ENCODE data around the gene C5AR2.

The C5AR2 gene

GRCh38 chr19:47371261-47371660 is 39.3 kb downstream of the C5AR2 start:
- ChIA-PET POLR2A (no interaction called here), CTCF (interaction anchor here (2.8 kb wide), 1 partner anchor 20 kb away, joined by 14 read pairs; no protein-coding TSS in a partner anchor)
- no peak for TF ChIP-seq CTCF (IDR thresholded peaks at IDR 0.05; ENCODE audit: control extremely low read depth, extremely low read depth, low read depth, missing control alignments)
- DNase-seq (ENCODE audit: extremely low spot score), result no peak

DNA sequence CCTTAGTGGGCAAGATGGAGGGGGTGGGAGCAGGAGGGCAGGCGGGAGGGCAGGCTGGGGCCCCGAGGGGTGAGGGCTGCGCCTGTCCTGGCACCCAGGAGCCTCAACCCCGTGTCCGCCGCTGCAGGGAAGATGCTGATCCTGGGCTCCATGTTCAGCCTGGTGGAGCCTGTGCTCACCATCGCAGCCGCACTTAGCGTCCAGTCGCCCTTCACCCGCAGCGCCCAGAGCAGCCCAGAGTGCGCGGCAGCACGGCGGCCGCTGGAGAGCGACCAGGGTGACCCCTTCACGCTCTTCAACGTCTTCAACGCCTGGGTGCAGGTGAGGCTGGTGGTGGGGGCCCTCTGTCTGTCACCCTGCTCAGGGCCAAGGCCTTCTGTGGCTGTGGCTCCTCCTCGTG is 40.6 kb downstream of the C5AR2 start:
- DNase-seq (ENCODE audit: extremely low spot score), result no peak
- no peak for TF ChIP-seq CTCF (IDR thresholded peaks at IDR 0.05; ENCODE audit: control extremely low read depth, extremely low read depth, low read depth, missing control alignments)
- CTCF ChIA-PET, result no interaction called here
- POLR2A ChIA-PET, result no interaction called here

- TF ChIP-seq CTCF (IDR thresholded peaks at IDR 0.05; ENCODE audit: control extremely low read depth, extremely low read depth, low read depth, missing control alignments), result no peak
- CTCF ChIA-PET, result interaction anchor here (0.8 kb wide), 1 partner anchor 25 kb away, joined by 5 read pairs; the partner anchor contains the start of gene DHX34
- POLR2A ChIA-PET, result no interaction called here
- DNase-seq (ENCODE audit: extremely low spot score), result no peak
Observed at GRCh38 chr19:47373246-47374240, 41.6 kb downstream of the C5AR2 start.

GRCh38 chr19:47374876-47375693 is 43.1 kb downstream of the C5AR2 start:
- TF ChIP-seq CTCF (IDR thresholded peaks at IDR 0.05; ENCODE audit: control extremely low read depth, extremely low read depth, low read depth, missing control alignments), result no peak
- DNase-seq (ENCODE audit: extremely low spot score), result no peak
- POLR2A ChIA-PET, result no interaction called here
- CTCF ChIA-PET, result no interaction called here

- ChIA-PET POLR2A (no interaction called here), CTCF (no interaction called here)
- TF ChIP-seq CTCF (IDR thresholded peaks at IDR 0.05; ENCODE audit: control extremely low read depth, extremely low read depth, low read depth, missing control alignments), result no peak
- no peak for DNase-seq (ENCODE audit: extremely low spot score)
Observed at GRCh38 chr19:47375694-47376588, 44.0 kb downstream of the C5AR2 start.

Measured in GM10248 (cell line).